HepG2 (cell line): Measurements from ENCODE around the gene TNFSF12. TPM values are rescaled to one million over a fixed set of nuclear protein-coding genes. Genes with fewer than 3 reads are reported as not detected.
A peak's percentile ranks its signal among the peaks of the same experiment; 100 is the strongest.

Experiments used
- ADNP ChIP-seq: sonication (generic); formaldehyde crosslinking; IDR thresholded peaks from 2 replicates; pipeline ENCODE4 v1.4.0; 2020; ENCODE audit warnings: missing genetic modification reagents
- ATF6 ChIP-seq: sonication (generic); formaldehyde crosslinking; conservative IDR thresholded peaks from 2 replicates; pipeline ENCODE4 v1.4.0; 2020; ENCODE audit warnings: missing genetic modification reagents
- CREB3 ChIP-seq: sonication (generic); formaldehyde crosslinking; IDR thresholded peaks from 2 replicates; pipeline ENCODE4 v1.5.0; 2020; ENCODE audit warnings: missing genetic modification reagents
- FIP1L1 ChIP-seq: fragments of 200-400 bp; formaldehyde crosslinking; IDR thresholded peaks from 2 replicates; pipeline ENCODE4 v1.6.1; 2018; ENCODE audit warnings: low read depth, mild to moderate bottlenecking, low read length, moderate library complexity, borderline replicate concordance; ENCODE audit not compliant: insufficient read depth
- FOXA1 ChIP-seq, 2 experiments: fragments of 450-650 bp in 1 of 2; sonication (generic) in 1 of 2; formaldehyde crosslinking in 1 of 2; IDR thresholded peaks; 2 replicates each; pipeline versions ENCODE4 v1.4.0 to v1.6.1; 2016 to 2020; ENCODE audit warnings: missing genetic modification reagents in 1 of 2
- GLI4 ChIP-seq: sonication (generic); formaldehyde crosslinking; IDR thresholded peaks from 2 replicates; pipeline ENCODE4 v1.5.1; 2020; ENCODE audit warnings: missing genetic modification reagents, mild to moderate bottlenecking, moderate library complexity, borderline replicate concordance
- HNF1B ChIP-seq: sonication (generic); formaldehyde crosslinking; IDR thresholded peaks from 2 replicates; pipeline ENCODE4 v1.5.1; 2020; ENCODE audit warnings: mild to moderate bottlenecking, moderate library complexity, missing genetic modification reagents
- KLF9 ChIP-seq: IDR thresholded peaks from 2 replicates; pipeline ENCODE4 v1.6.1; 2016; ENCODE audit warnings: low read depth
- MZF1 ChIP-seq: sonication (generic); formaldehyde crosslinking; IDR thresholded peaks from 2 replicates; pipeline ENCODE4 v1.8.1; 2023; ENCODE audit warnings: mild to moderate bottlenecking, missing genetic modification reagents, borderline replicate concordance
- NKX3-1 ChIP-seq: sonication (generic); formaldehyde crosslinking; IDR thresholded peaks from 2 replicates; pipeline ENCODE4 v1.5.0; 2020; ENCODE audit warnings: missing genetic modification reagents
- PLRG1 ChIP-seq: fragments of 450-650 bp; conservative IDR thresholded peaks from 2 replicates; pipeline ENCODE4 v1.6.1; 2016
- RARG ChIP-seq: sonication (generic); formaldehyde crosslinking; IDR thresholded peaks from 2 replicates; pipeline ENCODE4 v1.4.0; 2020; ENCODE audit warnings: low read depth, mild to moderate bottlenecking, missing genetic modification reagents
- RXRB ChIP-seq: IDR thresholded peaks from 2 replicates; pipeline ENCODE4 v1.6.1; 2016; ENCODE audit warnings: borderline replicate concordance, missing genetic modification reagents, missing compliant biosample characterization
- ZBTB34 ChIP-seq: sonication (generic); formaldehyde crosslinking; IDR thresholded peaks from 2 replicates; pipeline ENCODE4 v1.8.0; 2022; ENCODE audit warnings: mild to moderate bottlenecking, missing genetic modification reagents
- ZBTB46 ChIP-seq: sonication (generic); formaldehyde crosslinking; IDR thresholded peaks from 2 replicates; pipeline ENCODE4 v1.4.0; 2020; ENCODE audit warnings: mild to moderate bottlenecking, missing genetic modification reagents, borderline replicate concordance
- ZNF138 ChIP-seq: sonication (generic); formaldehyde crosslinking; IDR thresholded peaks from 2 replicates; pipeline ENCODE4 v1.5.0; 2020; ENCODE audit warnings: mild to moderate bottlenecking, low read depth, missing genetic modification reagents
- ZNF160 ChIP-seq: sonication (generic); formaldehyde crosslinking; IDR thresholded peaks from 2 replicates; pipeline ENCODE4 v1.8.0; 2022; ENCODE audit warnings: mild to moderate bottlenecking, inconsistent platforms, missing genetic modification reagents
- ZNF570 ChIP-seq: sonication (generic); formaldehyde crosslinking; IDR thresholded peaks from 2 replicates; pipeline ENCODE4 v1.4.0; 2020; ENCODE audit warnings: mild to moderate bottlenecking, missing genetic modification reagents, borderline replicate concordance
- ZNF724P ChIP-seq: sonication (generic); formaldehyde crosslinking; IDR thresholded peaks from 2 replicates; pipeline ENCODE4 v1.8.0; 2022; ENCODE audit warnings: missing genetic modification reagents, borderline replicate concordance
- ZNF766 ChIP-seq: sonication (generic); formaldehyde crosslinking; IDR thresholded peaks from 2 replicates; pipeline ENCODE4 v1.5.0; 2020; ENCODE audit warnings: missing genetic modification reagents, borderline replicate concordance
- ZSCAN30 ChIP-seq: sonication (generic); formaldehyde crosslinking; IDR thresholded peaks from 2 replicates; pipeline ENCODE4 v1.5.0; 2020; ENCODE audit warnings: mild to moderate bottlenecking, missing genetic modification reagents
- polyA plus RNA-seq, 8 experiments: library from polyadenylated mRNA; depleted of rRNA in 3 of 8; stranded (reverse) in 7 of 8; unstranded in 1 of 8; fragments of >200 nt; fragmentation: Illumina TruSeq in 4 of 8; extraction: Trizol in 4 of 8; gene quantifications; 2 replicates each; pipeline versions ENCODE4 v1.2.1 to v1.2.3, GENCODE V29; 2011 to 2016; ENCODE audit warnings: low read depth in 4 of 8, missing spikeins in 1 of 8, mixed read lengths in 1 of 8; ENCODE audit not compliant: insufficient read depth in 1 of 8
- total RNA-seq, 5 experiments: library from RNA; depleted of rRNA; stranded (reverse); fragments of >200 nt; fragmentation: Illumina TruSeq; extraction: Trizol; gene quantifications; 2 replicates each; pipeline ENCODE4 v1.2.3, GENCODE V29; 2016; ENCODE audit warnings: low read depth in 1 of 5

Gene TNFSF12
- total and polyA plus RNA-seq, 2 of the 13 experiments (the other 11 are each of a cell fraction or from before 2014, with no cell fraction given): 0.93 to 7.2 TPM

GRCh38 chr17:7573324-7574080, 24.6 kb downstream of the TNFSF12 start (continued):
- no peak for TF ChIP-seq ZBTB34
- no peak for TF ChIP-seq FOXA1 (IDR thresholded peaks at IDR 0.05)
- no peak; the same call in 1 of the 2 replicates for TF ChIP-seq FOXA1 (CRISPR knock-in tag; IDR thresholded peaks at IDR 0.05)
- TF ChIP-seq CREB3 (CRISPR knock-in tag): no peak
- TF ChIP-seq ZNF570 (CRISPR knock-in tag): no peak
- TF ChIP-seq ZNF766: peak; percentile 23; the same call in 1 of the 2 replicates
- peak; percentile 58; the same call in 1 of the 2 replicates for TF ChIP-seq RXRB (CRISPR knock-in tag)
- no peak; the same call in 1 of the 2 replicates for TF ChIP-seq ZNF160 (CRISPR knock-in tag)
- no peak for TF ChIP-seq GLI4
- TF ChIP-seq RARG (CRISPR knock-in tag): no peak
- no peak for TF ChIP-seq ATF6 (CRISPR knock-in tag)
- no peak; the same call in 1 of the 2 replicates for TF ChIP-seq ZSCAN30
- TF ChIP-seq MZF1 (CRISPR knock-in tag): no peak
- peak; percentile 57; the same call in 1 of the 2 replicates for TF ChIP-seq KLF9 (CRISPR knock-in tag)
- no peak for TF ChIP-seq PLRG1
- no peak for TF ChIP-seq ADNP (CRISPR knock-in tag)
- no peak for TF ChIP-seq ZNF138 (CRISPR knock-in tag)
- peak; percentile 52; the same call in 1 of the 2 replicates for TF ChIP-seq HNF1B
- no peak for TF ChIP-seq ZBTB46 (CRISPR knock-in tag)
- TF ChIP-seq NKX3-1 (CRISPR knock-in tag): peak; percentile 60; the same call in 1 of the 2 replicates
- 0 out of 2 replicates have a peak, but pooled peaks have one; percentile 31 for TF ChIP-seq ZNF724P (CRISPR knock-in tag)
- TF ChIP-seq FIP1L1: no peak
